ACC112 (cell line): ENCODE data around the gene SIL1.
"Not testable (repeated sequence)": the region's sequence is repeated elsewhere in the genome, so short reads cannot be mapped to it uniquely, and the experiment has no call there.

Experiments
- H2AFZ ChIP-seq: fragments of 200-600 bp; sonication (generic); one replicate; pipeline ENCODE4 v1.6.0; 2017; ENCODE audit warnings: antibody characterized with exemption, low read length; ENCODE audit not compliant: unreplicated experiment
- H3K27ac ChIP-seq: fragments of 200-600 bp; sonication (generic); 2 replicates; pipeline ENCODE4 v1.5.1; 2014; ENCODE audit warnings: low read depth, mild to moderate bottlenecking, antibody characterized with exemption, low read length, moderate library complexity
- H3K27me3 ChIP-seq: fragments of 200-600 bp; sonication (generic); 2 replicates; pipeline ENCODE4 v1.6.1; 2014; ENCODE audit warnings: mild to moderate bottlenecking, antibody characterized with exemption, low read length, moderate library complexity, mixed read lengths; ENCODE audit not compliant: insufficient read depth
- H3K36me3 ChIP-seq: fragments of 200-600 bp; sonication (generic); 2 replicates; pipeline ENCODE4 v1.6.1; 2016; ENCODE audit warnings: mild to moderate bottlenecking, antibody characterized with exemption, low read length, moderate library complexity, mixed read lengths; ENCODE audit not compliant: insufficient read depth
- H3K4me1 ChIP-seq: fragments of 200-600 bp; sonication (generic); one replicate; pipeline ENCODE4 v1.6.1; 2016; ENCODE audit warnings: low read length, mixed read lengths; ENCODE audit not compliant: insufficient read depth, unreplicated experiment, control insufficient read depth
- H3K4me3 ChIP-seq: fragments of 200-600 bp; sonication (generic); 2 replicates; pipeline ENCODE4 v1.5.1; 2014; ENCODE audit warnings: mild to moderate bottlenecking, low read depth, low read length
- H3K79me2 ChIP-seq: fragments of 200-600 bp; sonication (generic); one replicate; pipeline ENCODE4 v1.6.0; 2016; ENCODE audit warnings: low read length; ENCODE audit not compliant: control insufficient read depth, unreplicated experiment, insufficient read depth

The SIL1 gene

DNA sequence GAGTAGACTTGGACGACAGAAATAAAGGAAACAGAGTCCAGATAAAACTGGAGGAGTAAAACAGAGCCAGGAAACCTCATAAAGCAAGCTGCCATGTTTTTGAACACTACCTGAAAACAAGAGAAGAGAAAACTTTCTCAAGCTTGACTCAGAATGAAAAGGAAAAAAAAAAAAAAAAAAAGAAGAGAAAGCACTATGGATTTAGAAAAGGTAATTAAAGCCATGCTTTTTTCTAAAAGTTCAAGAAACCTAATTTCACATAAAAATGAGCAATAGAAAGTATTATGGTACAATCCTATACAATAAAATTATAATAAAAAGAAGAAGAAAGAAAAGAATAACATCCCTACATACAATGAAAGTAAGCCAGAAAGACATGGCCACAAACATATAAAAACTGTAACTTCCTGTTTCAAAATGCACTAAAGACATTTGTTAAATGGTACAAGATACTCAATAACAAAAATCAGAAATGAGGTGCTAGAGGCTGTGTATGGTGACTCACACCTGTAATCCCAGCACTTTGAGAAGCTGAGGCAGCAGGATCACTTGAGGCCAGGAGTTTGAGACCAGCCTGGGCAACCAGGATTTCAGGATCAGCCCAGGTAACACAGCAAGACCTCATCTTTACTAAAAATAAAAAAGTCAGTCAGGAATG is 129.5 kb downstream of the SIL1 start:
- Histone ChIP-seq H3K27ac (no peak overlapping the region), H3K36me3 (no peaks in the 10 kb centered on the region), H3K79me2 (no peaks in the 10 kb centered on the region), H3K4me3 (no peak overlapping the region), H3K4me1 (peaks cover 10% of the 10 kb centered on the region), H2AFZ (no peak overlapping the region), H3K27me3 (no peaks in the 10 kb centered on the region)

GRCh38 chr5:139068060-139068459 is 130.1 kb downstream of the SIL1 start:
- Histone ChIP-seq H3K27ac (no peak overlapping the region), H3K4me3 (no peak overlapping the region), H2AFZ (no peak overlapping the region), H3K36me3 (no peaks in the 10 kb centered on the region), H3K27me3 (no peaks in the 10 kb centered on the region), H3K79me2 (no peaks in the 10 kb centered on the region), H3K4me1 (peaks cover 10% of the 10 kb centered on the region)

DNA sequence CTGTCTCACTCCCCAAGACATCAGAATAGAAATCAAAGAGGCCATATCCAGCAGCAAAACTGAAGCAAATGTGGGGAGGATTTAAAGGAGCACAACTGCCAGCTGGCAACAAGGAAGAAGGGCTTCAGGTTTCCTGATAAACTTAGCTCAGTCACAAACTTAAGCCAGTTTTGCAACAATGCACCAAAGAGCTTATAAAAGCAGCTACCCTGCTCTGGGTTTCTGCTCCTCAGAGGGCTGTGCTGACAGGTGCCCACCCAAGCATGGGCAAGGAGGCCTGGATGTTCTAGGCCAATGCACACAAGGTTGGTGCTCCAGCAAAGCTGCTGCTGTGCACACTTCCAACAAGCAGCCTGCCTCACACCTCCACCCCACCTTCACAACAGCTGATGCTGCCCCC is 132.9 kb downstream of the SIL1 start:
- no peak overlapping the region for H2AFZ ChIP-seq
- no peaks in the 10 kb centered on the region for H3K27me3 ChIP-seq
- H3K79me2 ChIP-seq: no peaks in the 10 kb centered on the region
- H3K4me3 ChIP-seq: no peak overlapping the region
- H3K27ac ChIP-seq: no peak overlapping the region
- H3K36me3 ChIP-seq: no peaks in the 10 kb centered on the region
- H3K4me1 ChIP-seq: peaks cover 36% of the 10 kb centered on the region

GRCh38 chr5:139064613-139065012 is 133.6 kb downstream of the SIL1 start:
- H3K4me1 ChIP-seq: peaks cover 36% of the 10 kb centered on the region
- H3K27ac ChIP-seq: no peak overlapping the region
- no peaks in the 10 kb centered on the region for H3K36me3 ChIP-seq
- no peaks in the 10 kb centered on the region for H3K27me3 ChIP-seq
- H2AFZ ChIP-seq: no peak overlapping the region
- H3K4me3 ChIP-seq: no peak overlapping the region
- no peaks in the 10 kb centered on the region for H3K79me2 ChIP-seq

DNA sequence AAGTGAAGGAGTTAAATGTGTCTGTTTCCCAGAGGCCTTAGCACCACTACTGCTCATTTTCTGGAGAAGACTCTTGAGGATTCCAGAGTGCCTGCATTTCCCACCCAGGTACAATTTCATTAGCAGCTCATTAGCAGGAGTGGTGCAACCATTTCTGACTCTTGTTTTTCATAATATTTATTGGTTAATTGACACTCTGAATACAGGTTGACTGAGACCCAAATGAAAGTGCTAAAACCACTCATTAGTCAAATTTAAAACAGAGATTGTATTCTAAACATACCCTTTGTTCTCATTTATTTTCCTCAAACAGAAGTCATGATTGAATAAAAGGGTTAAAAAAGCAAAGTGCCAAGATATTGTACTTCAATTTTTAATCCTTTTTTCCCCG is 134.5 kb downstream of the SIL1 start:
- Histone ChIP-seq H3K4me1 (peaks cover 36% of the 10 kb centered on the region), H3K79me2 (no peaks in the 10 kb centered on the region), H3K36me3 (no peaks in the 10 kb centered on the region), H3K4me3 (no peak overlapping the region), H3K27ac (no peak overlapping the region), H3K27me3 (no peaks in the 10 kb centered on the region), H2AFZ (no peak overlapping the region)

DNA sequence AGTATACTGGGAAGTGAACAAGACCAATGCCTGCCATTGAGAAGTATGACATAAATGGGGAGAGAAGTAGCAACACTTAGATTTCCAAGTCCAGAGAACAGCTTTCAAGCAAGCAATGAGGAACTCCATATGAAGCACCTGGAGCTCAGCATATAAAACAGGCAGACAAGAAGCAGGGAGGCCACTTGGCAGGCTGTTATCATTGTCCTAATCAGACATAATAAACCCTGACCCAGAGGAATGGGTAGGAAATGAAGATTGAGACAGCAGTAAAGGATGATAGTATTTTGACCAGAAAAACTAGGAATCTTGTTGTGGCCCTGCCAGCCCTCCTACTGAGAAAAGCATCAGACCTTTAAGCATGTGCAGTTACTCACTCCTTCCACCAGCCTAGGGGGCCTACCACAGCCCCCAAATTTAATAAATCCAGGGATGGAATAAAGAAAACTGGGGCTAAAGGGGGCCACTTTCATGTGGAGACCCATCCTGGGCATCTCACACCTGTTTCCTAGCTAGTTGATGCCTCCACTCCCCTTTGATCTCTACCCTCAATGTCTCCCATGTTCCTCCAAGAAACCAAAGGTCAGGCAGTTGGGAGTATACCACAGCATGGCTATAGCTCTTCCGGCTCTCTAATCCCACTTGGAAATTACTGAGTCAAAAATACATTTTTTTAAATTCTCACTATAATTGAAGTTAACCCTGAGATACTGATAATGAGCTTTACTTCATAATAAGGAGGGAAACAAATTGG is 135.1 kb downstream of the SIL1 start:
- Histone ChIP-seq H3K36me3 (no peaks in the 10 kb centered on the region), H3K79me2 (no peaks in the 10 kb centered on the region), H3K4me3 (no peak overlapping the region), H3K27ac (no peak overlapping the region), H3K4me1 (peaks cover 36% of the 10 kb centered on the region), H3K27me3 (no peaks in the 10 kb centered on the region), H2AFZ (no peak overlapping the region)

DNA sequence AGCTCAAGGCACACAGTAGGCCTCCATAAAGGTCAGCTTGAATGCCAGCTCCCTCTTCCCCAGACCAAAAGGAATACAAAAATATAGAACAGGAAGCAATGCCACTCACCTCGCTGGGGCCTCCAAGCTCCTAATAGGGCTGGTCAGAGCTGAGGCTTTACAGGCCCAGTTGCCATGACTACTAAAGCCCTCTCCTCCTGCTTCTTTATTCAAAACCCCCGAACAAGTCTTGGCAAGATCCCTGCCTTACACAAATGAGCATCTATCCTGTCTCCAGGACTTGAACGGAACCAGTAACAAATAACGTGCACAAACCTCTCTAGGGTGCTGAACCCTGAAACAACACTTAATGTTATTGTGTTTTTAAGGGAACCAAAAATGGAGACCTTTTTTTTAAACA is 136.3 kb downstream of the SIL1 start:
- Histone ChIP-seq H3K4me1 (peaks cover 36% of the 10 kb centered on the region), H3K27me3 (no peaks in the 10 kb centered on the region), H3K36me3 (no peaks in the 10 kb centered on the region), H3K79me2 (no peaks in the 10 kb centered on the region), H3K27ac (peak overlapping the region; percentile 91), H2AFZ (peak overlapping the region; percentile 21), H3K4me3 (peak overlapping the region; percentile 26; the same call in 1 of the 2 replicates)

- H3K36me3 ChIP-seq: no peaks in the 10 kb centered on the region
- peak overlapping the region; percentile 91 for H3K27ac ChIP-seq
- H3K79me2 ChIP-seq: no peaks in the 10 kb centered on the region
- H2AFZ ChIP-seq: peak overlapping the region; percentile 21
- H3K27me3 ChIP-seq: no peaks in the 10 kb centered on the region
- H3K4me1 ChIP-seq: peaks cover 36% of the 10 kb centered on the region
- peak overlapping the region; percentile 26; the same call in 1 of the 2 replicates for H3K4me3 ChIP-seq
Observed at GRCh38 chr5:139061274-139061673, 136.9 kb downstream of the SIL1 start.

DNA sequence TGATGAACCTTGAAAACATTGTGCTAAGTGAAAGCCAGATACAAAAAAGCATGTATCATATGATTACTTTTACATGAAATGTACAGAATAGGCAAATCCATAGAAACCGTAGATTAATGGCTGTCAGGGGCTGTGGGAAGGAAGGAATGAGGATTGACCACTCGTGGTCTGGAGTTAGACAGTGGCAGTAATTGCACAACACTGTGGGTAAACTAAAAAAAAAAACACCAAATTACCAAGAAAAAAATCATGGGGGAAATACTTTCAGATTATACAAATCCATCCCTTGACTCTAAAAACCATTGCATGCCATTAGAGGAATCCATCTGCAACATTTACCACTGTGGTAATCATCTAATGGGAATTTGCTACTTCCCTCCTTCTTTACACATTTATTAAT is 140.0 kb downstream of the SIL1 start:
- H2AFZ ChIP-seq: no peak overlapping the region
- no peaks in the 10 kb centered on the region for H3K36me3 ChIP-seq
- no peaks in the 10 kb centered on the region for H3K27me3 ChIP-seq
- H3K4me1 ChIP-seq: peaks cover 25% of the 10 kb centered on the region
- H3K4me3 ChIP-seq: no peak overlapping the region
- H3K27ac ChIP-seq: no peak overlapping the region
- no peaks in the 10 kb centered on the region for H3K79me2 ChIP-seq

DNA sequence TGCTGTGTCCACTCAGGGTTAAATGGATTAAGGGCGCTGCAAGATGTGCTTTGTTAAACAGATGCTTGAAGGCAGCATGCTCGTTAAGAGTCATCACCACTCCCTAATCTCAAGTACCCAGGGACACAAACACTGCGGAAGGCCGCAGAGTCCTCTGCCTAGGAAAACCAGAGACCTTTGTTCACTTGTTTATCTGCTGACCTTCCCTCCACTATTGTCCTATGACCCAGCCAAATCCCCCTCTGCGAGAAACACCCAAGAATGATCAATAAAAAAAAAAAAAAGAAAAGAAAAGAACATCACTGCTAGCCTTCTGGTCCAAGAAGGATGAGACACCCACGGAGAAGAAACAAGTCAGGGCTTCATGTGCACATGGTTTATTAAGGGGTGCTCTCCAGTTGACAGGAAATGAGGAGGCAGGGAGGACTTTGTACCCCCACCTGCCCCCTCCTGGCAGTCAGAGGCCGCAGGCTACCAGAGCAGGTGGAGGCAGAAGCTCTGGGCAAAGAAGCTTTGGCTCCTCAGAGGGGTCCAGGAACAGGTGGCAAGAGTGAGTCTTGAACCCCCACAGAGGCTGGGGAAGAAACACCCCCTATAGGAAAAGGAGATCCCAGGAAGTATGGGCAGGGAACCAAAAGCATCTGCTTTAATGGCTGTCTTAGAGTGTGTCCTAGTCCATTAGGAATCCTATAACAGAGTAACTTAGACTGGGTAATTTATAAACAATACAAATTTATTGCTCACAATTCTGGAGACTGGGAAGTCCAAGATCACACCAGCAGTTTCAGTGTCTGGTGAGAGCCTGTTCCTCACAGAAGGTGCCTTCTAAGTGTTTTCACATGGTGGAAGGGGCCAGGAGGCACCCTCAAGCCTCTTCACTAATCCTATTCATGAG is 140.9 kb downstream of the SIL1 start:
- not testable (repeated sequence) for H3K36me3 ChIP-seq, H3K79me2 ChIP-seq, H3K27me3 ChIP-seq, H2AFZ ChIP-seq, H3K27ac ChIP-seq, H3K4me3 ChIP-seq
- H3K4me1 ChIP-seq: peaks cover 18% of the 10 kb centered on the region
